WTC11 (cell line): Measurements from ENCODE around the gene ZDHHC14.

Experiments
- CBFB ChIP-seq: sonication (generic); formaldehyde crosslinking; IDR thresholded peaks from 2 replicates; pipeline ENCODE4 v1.8.1; 2022; ENCODE audit warnings: mild to moderate bottlenecking, low read depth, missing genetic modification reagents
- CREB1 ChIP-seq: sonication (generic); formaldehyde crosslinking; IDR thresholded peaks from 2 replicates; pipeline ENCODE4 v1.8.0; 2023; ENCODE audit warnings: mild to moderate bottlenecking, missing genetic modification reagents
- E2F5 ChIP-seq: sonication (generic); formaldehyde crosslinking; IDR thresholded peaks from 2 replicates; pipeline ENCODE4 v1.8.1; 2022; ENCODE audit warnings: mild to moderate bottlenecking, moderate library complexity, missing genetic modification reagents
- NFATC4 ChIP-seq: fragments of 250-450 bp; sonication (Bioruptor Pico); IDR thresholded peaks from 2 replicates; pipeline ENCODE4 v1.9.0; 2021; ENCODE audit warnings: mild to moderate bottlenecking
- NR2C2 ChIP-seq: sonication (generic); formaldehyde crosslinking; IDR thresholded peaks from 2 replicates; pipeline ENCODE4 v1.8.0; 2022; ENCODE audit warnings: mild to moderate bottlenecking, missing genetic modification reagents
- ZNF317 ChIP-seq: sonication (generic); formaldehyde crosslinking; IDR thresholded peaks from 2 replicates; pipeline ENCODE4 v1.8.1; 2023; ENCODE audit warnings: low read depth, mild to moderate bottlenecking, moderate library complexity, missing genetic modification reagents, borderline replicate concordance
- TF ChIP-seq, protein P1 (sequence below): fragments of 200-600 bp; IDR thresholded peaks from 2 replicates; pipeline ENCODE4 v1.8.0; 2022; ENCODE audit warnings: antibody characterized with exemption

GRCh38 chr6:157493576-157493975 is 112.6 kb downstream of the ZDHHC14 start:
- TF ChIP-seq CBFB (no peak), E2F5 (no peak), CREB1 (CRISPR knock-in tag) (no peak), ZNF317 (CRISPR knock-in tag) (no peak), NFATC4 (no peak), NR2C2 (CRISPR knock-in tag) (no peak)
- TF ChIP-seq, protein P1, sequence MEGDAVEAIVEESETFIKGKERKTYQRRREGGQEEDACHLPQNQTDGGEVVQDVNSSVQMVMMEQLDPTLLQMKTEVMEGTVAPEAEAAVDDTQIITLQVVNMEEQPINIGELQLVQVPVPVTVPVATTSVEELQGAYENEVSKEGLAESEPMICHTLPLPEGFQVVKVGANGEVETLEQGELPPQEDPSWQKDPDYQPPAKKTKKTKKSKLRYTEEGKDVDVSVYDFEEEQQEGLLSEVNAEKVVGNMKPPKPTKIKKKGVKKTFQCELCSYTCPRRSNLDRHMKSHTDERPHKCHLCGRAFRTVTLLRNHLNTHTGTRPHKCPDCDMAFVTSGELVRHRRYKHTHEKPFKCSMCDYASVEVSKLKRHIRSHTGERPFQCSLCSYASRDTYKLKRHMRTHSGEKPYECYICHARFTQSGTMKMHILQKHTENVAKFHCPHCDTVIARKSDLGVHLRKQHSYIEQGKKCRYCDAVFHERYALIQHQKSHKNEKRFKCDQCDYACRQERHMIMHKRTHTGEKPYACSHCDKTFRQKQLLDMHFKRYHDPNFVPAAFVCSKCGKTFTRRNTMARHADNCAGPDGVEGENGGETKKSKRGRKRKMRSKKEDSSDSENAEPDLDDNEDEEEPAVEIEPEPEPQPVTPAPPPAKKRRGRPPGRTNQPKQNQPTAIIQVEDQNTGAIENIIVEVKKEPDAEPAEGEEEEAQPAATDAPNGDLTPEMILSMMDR = no peak
